Suppressor macrophage (primary cell): ENCODE measurements around the gene SCAF1.
"Not testable (repeated sequence)": the region's sequence is repeated elsewhere in the genome, so short reads cannot be mapped to it uniquely, and the experiment has no call there.

Experiments
- DNase-seq, 4 experiments: peaks; one replicate each; pipeline ENCODE4 v3.0.0-alpha.2; 2020 to 2022

Gene SCAF1

DNA sequence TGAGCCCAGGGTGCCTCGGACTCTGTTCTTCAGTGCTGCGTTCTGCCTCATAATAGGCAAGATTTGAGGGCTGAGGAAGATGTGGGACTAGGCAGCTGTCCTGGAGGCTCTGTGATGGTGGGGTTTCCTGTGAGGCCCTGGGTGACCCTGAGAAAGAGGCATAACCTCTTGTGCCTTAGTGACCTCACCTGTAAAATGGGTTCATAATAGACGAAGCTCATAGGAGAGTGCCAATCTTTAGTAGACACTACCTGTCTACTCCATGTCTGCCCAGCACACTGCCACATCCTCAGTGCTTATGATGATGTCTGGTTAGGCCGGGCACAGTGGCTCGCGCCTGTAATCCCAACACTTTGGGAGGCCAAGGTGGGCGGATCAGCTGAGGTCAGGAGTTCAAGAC is 25.5 kb upstream of the SCAF1 start:
- DNase-seq, result no peak

DNA sequence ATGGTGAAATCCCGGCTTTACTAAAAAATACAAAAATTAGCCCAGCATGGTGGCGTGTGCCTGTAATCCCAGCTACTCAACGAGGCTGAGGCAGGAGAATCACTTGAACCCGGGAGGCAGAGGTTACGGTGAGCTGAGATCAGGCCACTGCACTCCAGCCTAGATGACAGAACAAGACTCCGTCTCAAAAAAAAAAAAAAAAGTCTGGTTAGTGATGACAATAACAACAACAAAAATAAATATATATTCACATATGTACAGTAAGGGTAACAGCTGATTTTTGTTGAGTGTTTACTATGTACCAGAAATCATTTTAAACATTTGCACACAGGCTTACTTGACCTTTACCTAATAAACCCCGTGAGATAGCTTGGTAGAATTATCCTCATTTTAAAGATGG is 25.1 kb upstream of the SCAF1 start:
- DNase-seq, result no peak

DNA sequence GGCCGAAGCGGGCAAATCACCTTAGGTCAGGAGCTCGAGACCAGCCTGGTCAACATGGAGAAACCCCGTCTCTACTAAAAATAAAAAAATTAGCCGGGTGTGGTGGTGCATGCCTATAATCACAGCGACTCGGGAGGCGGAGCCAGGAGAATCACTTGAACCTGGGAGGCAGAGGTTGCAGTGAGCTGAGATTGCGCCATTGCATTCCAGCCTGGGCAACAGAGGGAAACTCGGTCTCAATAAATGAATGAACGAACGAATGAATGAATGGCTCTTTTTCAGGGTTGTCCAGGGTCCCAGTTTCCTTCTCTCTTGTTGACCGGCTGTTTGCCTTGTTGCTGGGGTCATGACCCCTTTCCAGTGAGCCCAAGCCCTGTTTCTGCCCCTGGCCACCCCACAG is 24.1 kb upstream of the SCAF1 start:
- DNase-seq, result not testable (repeated sequence)

DNA sequence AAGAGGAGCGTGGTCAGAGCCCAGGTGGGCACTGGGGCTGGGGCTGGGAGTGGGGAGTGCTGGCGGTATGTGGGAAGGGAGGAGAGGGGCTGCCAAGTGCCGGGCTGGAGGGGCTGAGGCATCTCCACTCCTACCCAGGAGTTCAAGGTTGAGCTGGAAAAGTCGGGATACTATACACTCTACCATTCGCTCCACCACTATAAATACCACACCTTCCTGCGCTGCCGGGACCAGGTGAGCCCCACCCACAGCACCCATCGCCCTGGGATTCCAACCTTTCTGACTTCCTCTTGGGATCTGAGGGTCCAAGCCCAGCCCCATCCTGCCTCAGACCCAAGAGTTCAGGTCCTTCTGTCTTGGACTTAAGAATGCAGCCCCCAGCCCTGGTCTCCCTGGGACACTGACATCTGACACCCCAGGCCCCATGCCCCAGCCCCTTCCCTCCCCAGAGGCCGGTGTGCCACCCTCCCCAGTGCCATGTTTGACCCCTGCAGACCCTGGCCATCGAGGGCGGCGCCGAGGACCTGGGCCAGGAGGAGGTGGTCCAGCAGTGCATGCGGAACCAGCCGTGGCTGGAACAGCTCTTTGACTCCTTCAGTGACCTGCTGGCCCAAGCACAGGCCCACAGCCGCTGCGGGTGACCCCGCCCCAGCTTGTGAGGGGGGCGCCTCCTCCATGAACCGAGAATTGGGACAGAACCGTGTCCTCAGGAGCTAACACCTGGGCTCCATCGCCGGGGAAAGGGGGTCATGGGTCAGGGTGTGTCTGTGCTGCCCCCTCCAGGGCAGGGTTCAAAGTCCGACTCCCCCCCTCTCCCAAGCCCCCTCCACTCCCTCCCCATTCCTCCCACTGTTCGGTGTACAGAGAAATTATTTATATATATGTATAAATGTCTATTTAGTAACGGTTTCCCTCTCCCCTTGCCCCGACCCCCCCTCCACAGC is 16.8 kb upstream of the SCAF1 start:
- no peak for DNase-seq

DNA sequence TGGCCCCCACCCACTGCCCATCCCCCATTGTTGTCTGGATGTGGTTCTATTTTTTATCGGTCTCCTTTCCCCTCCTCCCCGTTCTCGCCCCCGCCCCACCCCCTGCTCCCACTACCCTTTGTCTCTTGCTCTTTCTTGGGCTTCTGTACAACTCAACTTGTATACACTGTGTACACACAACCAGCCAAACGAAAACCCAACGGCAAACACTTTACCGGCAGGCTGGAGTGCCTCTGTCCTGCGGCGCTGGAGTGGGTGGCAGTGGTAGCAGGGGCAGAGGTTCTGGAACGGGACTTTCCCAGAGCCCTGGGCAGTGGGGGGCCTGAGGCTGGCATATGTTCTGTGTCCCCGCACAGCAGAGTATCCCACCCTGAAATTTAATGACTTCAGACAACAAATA is 15.8 kb upstream of the SCAF1 start:
- no peak for DNase-seq

DNA sequence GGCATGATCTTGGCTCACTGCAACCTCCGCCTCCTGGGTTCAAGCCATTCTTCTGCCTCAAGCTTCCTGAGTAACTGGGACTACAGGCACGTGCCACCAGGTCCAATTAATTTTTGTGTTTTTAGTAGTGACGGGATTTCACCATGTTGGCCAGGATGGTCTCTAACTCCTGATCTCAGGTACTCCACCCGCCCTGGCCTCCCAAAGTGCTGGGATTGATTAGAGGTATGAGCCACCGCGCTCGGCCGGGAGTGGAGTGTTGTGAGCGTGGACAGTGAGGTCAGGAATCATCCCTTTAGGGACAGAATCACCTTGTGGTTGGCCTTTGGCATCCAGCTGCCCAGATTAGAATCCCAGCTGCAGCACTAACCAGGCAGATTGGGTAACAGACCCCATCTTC is 12.3 kb upstream of the SCAF1 start:
- DNase-seq, result no peak

DNA sequence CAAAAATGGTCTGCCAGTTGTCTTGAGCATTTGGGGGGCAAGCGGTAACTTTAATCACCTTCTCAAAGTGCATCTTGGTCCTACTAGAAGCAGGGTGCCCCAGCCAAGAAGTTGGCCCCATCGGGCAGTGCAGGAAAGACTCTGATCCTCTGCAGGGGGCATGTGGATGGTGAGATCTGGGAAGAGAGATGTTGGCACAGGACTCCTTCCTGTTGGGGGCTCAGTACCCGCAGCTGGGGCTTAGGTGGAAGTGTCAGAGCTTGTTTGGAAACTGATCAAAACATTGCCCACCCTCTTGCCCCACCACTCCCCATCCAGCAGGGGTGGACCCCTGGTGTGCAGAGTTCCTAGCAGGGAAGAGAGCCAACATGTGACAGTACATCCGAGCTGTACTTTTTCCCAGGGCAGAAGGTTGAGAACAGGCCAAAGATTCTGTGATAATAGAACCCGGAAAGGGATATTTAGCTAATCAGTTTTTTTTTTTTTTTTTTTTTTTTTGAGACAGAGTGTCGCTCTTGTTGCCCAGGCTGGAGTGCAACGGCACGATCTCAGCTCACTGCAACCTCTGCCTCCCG is 10.9 kb upstream of the SCAF1 start:
- DNase-seq, result no peak

DNA sequence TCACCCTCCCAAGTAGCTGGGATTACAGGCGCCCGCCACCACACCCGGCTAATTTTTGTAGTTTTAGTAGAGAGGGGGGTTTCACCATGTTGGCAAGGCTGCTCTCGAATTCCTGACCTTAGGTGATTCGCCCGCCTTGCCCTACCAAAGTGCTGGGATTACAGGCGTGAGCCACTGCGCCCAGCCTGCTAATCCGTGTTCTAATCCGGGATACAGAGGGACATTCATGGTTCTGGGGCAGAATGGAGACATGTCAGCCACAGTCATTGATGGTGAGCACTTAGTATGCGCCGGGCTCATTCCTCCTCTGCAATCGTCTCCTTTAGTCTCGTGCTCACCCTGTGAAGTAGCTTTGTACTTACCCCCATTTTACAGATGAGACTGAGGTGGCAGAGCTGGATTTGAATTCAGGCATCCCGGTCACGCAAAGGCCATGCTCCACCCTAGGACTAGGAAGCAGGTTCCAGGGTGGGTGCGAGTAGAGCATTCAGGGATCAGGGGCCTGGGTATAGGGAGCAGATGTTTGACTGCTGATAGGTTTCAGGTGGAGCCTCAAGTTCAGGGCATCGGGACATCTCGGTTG is 10.3 kb upstream of the SCAF1 start:
- no peak for DNase-seq

DNA sequence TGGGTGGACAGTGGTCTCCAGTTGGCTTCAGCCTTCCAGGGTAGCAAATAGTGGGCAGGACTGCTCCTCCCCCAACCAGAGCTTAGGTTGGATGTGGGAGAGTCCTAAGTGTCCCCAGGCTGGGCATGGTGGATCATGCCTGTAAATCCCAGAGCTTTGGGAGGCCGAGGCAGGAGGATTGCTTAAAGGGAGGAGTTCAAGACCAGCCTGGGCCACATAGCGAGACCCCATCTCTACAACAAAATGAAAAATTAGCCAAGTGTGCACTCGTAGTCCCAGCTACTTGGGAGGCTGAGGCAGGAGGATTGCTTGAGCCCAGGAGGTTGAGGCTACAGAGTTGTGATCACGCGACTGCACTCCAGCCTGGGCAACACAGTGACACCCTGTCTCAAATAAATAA is 9.4 kb upstream of the SCAF1 start:
- DNase-seq, result no peak

DNA sequence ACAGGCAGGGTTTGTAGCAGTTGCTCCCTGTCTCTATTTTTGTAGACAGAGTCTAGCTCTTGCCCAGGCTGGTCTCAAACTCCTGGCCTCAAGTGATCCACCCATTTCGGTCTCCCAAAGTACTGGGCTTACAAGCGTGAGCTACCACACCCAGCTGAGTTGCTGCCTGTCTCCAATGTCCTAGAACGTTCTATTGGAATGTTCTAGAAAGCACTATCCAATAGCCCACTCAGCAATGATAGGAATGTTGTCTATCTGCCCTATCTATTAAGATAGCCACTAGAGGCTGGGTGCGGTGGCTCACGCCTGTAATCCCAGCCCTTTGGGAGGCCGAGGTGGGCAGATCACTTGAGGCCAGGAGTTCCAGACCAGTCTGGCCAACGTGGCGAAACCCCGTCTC is 8.7 kb upstream of the SCAF1 start:
- not testable (repeated sequence) for DNase-seq

DNA sequence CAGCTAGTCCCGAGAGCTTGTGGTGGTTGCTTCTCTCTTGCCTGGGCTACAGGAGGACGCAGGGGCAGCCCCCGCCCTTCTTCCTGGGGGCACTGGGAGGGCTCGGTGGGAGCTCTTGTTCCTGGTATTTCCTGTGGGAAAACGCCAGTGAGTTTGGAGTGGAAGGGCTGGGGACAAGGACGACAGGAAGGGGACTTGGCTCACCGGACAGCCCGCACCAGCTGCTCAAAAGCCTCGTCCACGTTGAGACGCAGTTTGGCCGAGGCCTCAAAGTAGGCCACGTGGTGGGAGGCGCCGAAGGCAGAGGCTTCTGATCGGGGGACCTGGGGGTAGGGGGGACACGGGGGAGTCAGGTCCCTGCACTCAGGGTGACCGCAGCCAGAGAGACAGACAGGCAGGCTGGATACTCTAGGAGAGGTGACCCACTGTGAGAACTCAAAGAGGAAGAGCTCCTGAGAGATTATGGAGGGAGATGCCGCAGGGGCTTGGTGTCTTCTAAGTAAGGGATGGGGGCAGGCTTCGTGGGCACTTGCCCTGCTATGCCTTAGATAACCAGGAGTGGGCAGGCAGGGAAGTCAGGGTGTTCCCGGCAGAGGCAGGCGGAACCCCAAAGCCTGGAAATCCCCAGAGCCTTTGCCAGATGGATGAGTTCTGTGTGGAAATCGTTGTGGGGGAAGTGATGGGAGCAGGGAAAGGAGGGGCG is 6.3 kb upstream of the SCAF1 start:
- DNase-seq, result peak in 3 of 4 experiments; percentile 22 to 53 (median 27)

DNA sequence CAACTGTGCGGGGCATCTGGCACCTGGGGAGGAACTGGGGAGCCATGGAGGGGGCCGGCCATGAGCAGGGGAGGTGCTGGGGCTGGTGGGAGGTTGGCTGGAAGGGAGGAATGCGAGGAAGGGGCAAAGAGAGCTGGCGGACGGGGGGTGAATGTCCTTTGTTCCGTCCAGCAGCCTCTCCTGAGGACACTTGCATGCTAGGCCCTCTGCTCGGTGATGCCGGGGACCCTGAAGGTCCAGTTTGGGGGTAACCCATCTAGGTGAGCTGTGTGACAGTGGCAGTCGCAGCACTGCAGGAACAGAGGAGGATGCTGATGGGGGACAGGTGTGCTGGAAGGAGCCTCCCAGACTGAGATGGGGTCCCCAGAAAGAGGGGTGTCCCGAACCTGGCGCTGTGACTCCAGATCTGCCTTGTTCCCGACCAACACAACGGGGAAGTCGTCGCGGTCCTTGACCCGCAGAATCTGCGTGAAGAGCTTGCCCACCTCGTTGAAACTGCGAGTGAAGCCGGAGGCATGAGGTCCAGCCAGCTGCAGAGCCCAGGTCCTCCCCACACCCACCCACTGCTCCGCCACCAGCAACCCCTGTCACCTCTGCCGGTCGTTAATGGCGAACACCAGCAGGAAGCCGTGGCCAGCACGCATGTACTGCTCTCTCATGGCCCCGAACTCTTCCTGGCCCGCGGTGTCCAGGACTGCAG is 5.6 kb upstream of the SCAF1 start:
- no peak for DNase-seq

DNA sequence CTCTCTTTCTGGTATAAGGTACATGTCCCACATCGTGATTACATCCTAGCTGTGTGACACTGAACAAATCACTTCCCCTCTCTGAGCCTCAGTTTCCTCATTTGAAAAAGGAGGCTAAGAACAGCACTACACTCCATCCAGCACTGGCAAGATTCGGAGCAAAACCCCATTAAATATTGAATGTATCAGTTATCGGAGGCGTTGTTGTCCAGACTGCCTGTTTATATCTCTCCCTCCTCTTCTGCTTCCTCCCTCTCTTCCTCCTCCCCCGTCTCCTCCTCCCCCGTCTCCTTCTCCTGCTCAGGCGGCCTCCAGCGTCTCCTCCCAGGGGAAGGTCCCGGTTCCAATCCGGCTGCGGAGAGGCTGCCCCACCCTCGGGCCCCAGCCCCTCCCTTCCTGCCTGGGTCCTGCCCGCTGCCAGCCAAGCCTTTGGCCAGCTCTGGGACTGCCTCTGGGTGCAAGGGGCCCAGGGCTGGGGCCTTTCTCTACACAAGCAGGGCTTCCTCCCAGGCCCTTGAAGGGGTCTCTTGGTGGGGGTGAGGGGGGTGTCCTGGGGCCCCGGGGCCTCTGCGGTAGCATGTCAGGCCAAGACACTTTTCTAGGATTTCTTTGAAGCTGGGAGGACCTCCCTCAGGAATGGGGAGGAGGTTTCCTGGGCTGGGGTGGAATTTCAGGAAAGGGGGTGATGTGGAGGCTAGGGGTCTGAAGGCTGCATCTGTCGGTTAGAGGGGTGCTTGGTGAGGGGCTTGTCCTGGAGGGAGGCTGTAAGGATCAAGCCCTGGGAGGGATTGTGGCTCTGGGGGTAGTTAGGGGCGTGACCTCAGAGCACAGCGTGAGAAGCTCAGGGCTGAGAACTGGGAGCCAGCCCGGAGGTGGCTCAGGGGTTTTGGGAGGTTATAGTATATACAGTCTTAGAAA is 3.9 kb upstream of the SCAF1 start:
- DNase-seq, result peak; percentile 69 to 90 (median 81)

DNA sequence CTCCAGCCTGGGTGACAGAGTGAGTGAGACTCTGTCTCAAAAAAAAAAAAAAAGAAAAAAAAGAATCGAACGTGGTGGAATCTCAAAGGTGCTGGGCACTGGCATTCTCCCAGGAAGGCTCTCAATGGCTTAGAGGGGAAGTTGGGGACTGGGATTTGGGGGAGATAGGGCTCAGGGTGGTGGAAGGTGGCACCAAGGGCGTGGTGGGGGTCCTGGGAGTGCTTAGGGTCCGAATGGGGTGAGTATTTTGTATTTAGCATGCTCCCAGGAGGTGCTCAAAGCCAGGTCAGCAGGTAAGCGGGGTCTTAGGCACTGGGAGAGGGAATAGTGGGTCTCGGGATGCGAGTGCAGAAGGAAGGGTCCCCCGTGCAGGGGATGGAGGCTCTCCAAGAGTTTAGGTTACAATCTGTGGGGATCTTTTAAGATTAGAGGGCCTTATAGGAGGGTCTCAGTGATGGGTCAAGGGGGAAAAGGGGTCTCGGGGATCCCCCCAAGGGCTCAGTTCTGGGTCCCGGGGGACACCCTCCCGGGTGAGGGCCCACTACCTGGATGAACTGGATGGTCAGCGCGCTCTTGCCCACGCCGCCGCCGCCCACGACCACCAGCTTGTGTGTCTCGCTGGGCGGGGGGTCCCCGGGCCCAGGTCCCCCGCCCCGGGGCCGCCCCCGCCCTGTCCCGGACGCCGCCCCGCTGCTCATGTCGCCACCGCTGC is 2.5 kb upstream of the SCAF1 start:
- no peak for DNase-seq

DNA sequence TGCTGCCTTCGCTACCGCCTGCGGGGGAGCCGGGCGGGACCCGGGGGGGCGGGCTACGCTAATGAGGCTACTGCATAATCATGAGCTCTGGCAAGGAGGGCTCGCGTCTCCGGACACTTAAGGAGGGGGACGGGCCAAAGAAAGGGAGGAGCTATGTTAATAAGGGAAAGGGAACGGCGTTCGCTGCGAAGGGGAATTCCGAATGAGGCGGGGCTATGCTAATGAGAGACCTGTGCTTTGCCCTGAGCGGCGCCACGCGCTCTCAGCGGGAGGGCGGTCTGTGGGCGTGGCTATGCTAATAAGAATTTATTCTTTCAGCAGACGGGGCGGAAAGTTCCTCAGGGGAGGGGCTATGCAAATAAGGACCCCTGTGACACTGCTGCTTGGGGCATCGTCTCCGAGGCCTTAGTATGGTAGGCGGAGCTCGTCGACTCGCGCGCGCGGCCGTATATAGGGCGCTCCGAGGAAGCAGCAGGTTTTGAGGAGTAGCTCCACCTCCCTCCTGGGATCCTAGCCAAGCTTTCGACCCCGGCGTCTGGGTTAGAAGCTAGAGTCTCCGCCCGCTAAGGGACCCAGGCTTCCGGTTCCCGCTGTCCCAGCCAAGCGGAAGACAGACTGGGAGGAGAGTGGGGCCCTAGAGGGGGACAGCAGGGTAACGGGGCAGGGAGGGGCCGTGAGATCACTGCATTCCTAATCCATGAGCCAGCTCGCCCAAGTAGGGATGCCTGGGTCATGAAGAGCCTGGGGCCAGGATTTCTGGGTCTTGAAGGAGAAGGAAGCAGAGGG is 1.7 kb upstream of the SCAF1 start, which contains the start of gene RRAS:
RRAS (minus strand) TSS at position 31 of the 786 bp plus-strand sequence. CDS start 45 bp downstream, outside the sequence.
- peak; percentile 100 for DNase-seq

DNA sequence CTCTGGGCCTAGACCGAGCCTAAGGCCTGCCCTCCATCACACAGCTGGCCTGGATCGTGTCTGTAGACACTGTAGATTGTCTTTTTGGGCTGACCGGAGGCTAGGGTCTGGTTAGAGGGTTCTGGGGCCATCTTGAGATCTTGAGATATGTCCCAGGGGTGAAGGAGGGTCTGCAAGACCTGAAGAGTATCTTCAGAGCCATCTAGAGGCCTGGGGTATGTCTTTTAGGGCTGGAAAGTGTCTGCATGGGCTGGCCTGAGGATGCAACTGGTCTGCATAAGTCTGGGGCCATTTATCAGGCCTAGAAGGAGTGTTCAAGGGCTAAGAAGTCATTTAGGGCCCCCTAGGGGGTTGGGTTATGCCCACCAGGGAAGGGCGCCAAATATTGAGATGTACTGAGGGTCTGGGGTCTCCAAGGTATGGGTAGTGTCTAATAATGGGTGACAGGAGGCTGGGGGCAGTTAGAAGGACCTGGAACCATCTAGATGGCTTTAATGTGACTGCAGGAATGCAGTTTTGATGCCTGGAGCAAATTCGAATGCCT is 555 bp downstream of the SCAF1 start:
- no peak for DNase-seq

DNA sequence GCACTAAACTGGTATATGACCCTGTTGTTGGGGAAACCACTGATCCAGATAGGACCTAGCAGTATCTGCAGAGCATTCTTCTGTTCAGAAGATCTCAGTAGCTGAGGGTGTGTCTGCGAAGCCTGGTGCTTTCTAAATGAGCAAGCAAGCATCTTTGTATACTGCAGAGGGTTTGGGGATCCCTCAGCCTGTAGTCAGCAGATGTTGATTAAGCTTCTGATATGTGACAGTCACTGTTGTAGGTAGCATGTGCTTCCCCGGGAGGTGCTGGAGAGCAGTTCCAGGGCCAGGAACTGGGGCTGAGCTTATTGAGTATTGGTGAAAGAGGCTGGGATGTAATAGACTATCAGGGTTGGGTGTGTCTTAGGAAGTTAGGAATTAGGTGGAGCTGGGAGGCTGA is 1.5 kb downstream of the SCAF1 start:
- DNase-seq, result peak in 2 of 4 experiments; percentile 16 to 28

DNA sequence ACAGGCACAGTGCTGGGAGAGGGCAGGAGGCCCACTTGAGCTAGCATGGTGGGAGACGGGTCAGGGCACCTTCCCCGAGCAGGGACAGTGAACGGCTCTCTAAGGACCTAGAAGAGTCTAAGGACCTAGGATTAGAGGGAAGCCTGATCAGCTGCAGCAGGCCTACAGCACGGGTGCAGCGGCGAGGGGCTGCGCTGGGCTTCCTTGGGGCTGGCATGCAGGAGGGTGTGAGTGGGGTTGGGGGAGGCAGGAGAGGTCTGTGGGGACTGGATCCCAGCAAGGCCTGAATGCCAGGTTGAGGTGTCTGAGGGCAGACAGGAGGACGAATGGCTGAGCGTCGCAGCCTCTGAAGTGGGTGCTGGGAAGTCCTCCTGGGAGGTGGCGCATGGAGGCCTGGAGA is 3.6 kb downstream of the SCAF1 start:
- DNase-seq, result no peak

DNA sequence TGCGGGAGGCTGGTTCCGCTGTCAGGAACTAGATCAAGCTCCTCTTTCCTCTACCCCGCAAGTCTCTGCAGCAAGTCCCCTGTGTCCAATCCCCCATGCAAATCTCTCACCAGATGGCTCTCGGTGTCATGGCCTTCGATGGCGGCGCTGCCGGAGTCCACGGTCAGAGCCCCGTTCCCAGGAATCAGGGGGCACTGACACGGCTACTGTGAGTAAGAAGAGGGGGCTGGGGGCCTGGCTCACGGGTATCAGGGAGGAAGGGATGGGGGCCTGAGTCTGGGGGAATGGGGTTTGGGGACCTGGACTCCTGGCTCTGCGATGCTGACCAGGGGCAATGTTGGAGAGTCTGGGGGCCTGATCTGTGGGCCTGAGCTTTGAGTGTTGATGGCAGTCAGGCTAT is 4.0 kb downstream of the SCAF1 start:
- no peak for DNase-seq
